Stimulated activated CD8-positive, alpha-beta memory T cell treated with anti-CD3 and anti-CD28 coated beads, Interleukin-15, amount 100 ng/mL, for 1 hour (primary cell): Measurements from ENCODE around the gene PTPRE.

Experiments used
- DNase-seq: peaks from one replicate; pipeline ENCODE4 v3.0.0-alpha.2; 2020; ENCODE audit warnings: low read depth

PTPRE gene

GRCh38 chr10:127926455-127926854 is 19.6 kb downstream of the PTPRE start:
- no peak for DNase-seq

GRCh38 chr10:127928021-127928806 is 21.3 kb downstream of the PTPRE start:
- no peak for DNase-seq

- DNase-seq: no peak
These were observed 25.8 kb downstream of the PTPRE start for GRCh38 chr10:127932521-127933270.

GRCh38 chr10:127933271-127933670 is 26.4 kb downstream of the PTPRE start:
- no peak for DNase-seq

GRCh38 chr10:127934383-127934782 is 27.5 kb downstream of the PTPRE start:
- no peak for DNase-seq

- no peak for DNase-seq
These were observed 28.2 kb downstream of the PTPRE start for GRCh38 chr10:127935071-127935561.

GRCh38 chr10:127937069-127937468 is 30.2 kb downstream of the PTPRE start:
- DNase-seq: no peak

- DNase-seq: no peak
These were observed 31.1 kb downstream of the PTPRE start for GRCh38 chr10:127937915-127938463.

- DNase-seq: no peak
These were observed 33.0 kb downstream of the PTPRE start for GRCh38 chr10:127939786-127940330.

- DNase-seq: no peak
These were observed 34.1 kb downstream of the PTPRE start for GRCh38 chr10:127940866-127941640.

- DNase-seq: no peak
These were observed 35.9 kb downstream of the PTPRE start for GRCh38 chr10:127942811-127943210.

GRCh38 chr10:127943336-127943910 is 36.5 kb downstream of the PTPRE start:
- DNase-seq: no peak

GRCh38 chr10:127944256-127944655 is 37.4 kb downstream of the PTPRE start:
- DNase-seq: no peak

GRCh38 chr10:127945341-127945758 is 38.4 kb downstream of the PTPRE start:
- DNase-seq: no peak

GRCh38 chr10:127945948-127946711 is 39.2 kb downstream of the PTPRE start:
- DNase-seq: no peak

- no peak for DNase-seq
These were observed 40.3 kb downstream of the PTPRE start for GRCh38 chr10:127947211-127947610.

GRCh38 chr10:127948791-127949190 is 41.9 kb downstream of the PTPRE start:
- DNase-seq: no peak

- DNase-seq: no peak
These were observed 42.9 kb downstream of the PTPRE start for GRCh38 chr10:127949831-127950230.

- DNase-seq: no peak
These were observed 45.1 kb downstream of the PTPRE start for GRCh38 chr10:127951861-127952574.

- DNase-seq: no peak
These were observed 45.6 kb downstream of the PTPRE start for GRCh38 chr10:127952575-127952869.
